Peyer's patch (tissue), 4 donors: ENCODE measurements around the gene APLP1. TPM values are rescaled to one million over a fixed set of nuclear protein-coding genes. Genes with fewer than 3 reads are reported as not detected.

Source experiments
- DNase-seq, 3 donors: peaks; one replicate each; pipeline ENCODE4 v3.0.0-alpha.2; 2017 to 2019
- H3K27ac ChIP-seq, 4 donors: fragments of 200-600 bp; sonication (generic); one replicate each; pipeline ENCODE4 v1.5.1; 2016 to 2019
- H3K27me3 ChIP-seq, 2 donors: fragments of 200-600 bp; sonication (generic); one replicate each; pipeline ENCODE4 v1.5.1; 2019
- H3K36me3 ChIP-seq, 3 donors: fragments of 200-600 bp; sonication (generic); one replicate each; pipeline ENCODE4 v1.5.1; 2016 to 2019
- H3K4me1 ChIP-seq, 4 donors: fragments of 200-600 bp; sonication (generic); one replicate each; pipeline ENCODE4 v1.5.1; 2016 to 2019
- H3K4me3 ChIP-seq, 4 donors: fragments of 200-600 bp; sonication (generic); 1 replicate in 3 of 4; 2 replicates in 1 of 4; pipeline ENCODE4 v1.5.1; 2016 to 2019; ENCODE audit warnings: mild to moderate bottlenecking in 1 of 4
- H3K9me3 ChIP-seq, 4 donors: fragments of 200-600 bp; sonication (generic); one replicate each; pipeline ENCODE4 v1.5.1; 2016 to 2019; ENCODE audit warnings: mild to moderate bottlenecking in 1 of 4
- POLR2A ChIP-seq, 2 donors: fragments of 450-650 bp; IDR thresholded peaks; one replicate each; pipeline ENCODE4 v1.5.1; 2017; ENCODE audit warnings: antibody characterized with exemption in 2 of 2, mild to moderate bottlenecking in 2 of 2, moderate library complexity in 2 of 2
- total RNA-seq, 4 donors: library from RNA; depleted of rRNA; stranded (reverse); fragments of >200 nt; gene quantifications; one replicate each; pipeline ENCODE4 v1.1.0, GENCODE V29; 2016
- TF ChIP-seq, protein P1 (sequence below), 6 experiments: fragments of 450-650 bp in 4 of 6; fragments of 200-600 bp in 2 of 6; sonication (generic) in 1 of 6; IDR thresholded peaks; one replicate each; pipeline ENCODE4 v1.5.1; 2017 to 2019; ENCODE audit warnings: antibody characterized with exemption in 6 of 6, mild to moderate bottlenecking in 3 of 6, moderate library complexity in 1 of 6

APLP1 gene
- total RNA-seq, 4 donors from 2014 or later, result 0.53 to 8.3 (median 1.7) TPM

DNA sequence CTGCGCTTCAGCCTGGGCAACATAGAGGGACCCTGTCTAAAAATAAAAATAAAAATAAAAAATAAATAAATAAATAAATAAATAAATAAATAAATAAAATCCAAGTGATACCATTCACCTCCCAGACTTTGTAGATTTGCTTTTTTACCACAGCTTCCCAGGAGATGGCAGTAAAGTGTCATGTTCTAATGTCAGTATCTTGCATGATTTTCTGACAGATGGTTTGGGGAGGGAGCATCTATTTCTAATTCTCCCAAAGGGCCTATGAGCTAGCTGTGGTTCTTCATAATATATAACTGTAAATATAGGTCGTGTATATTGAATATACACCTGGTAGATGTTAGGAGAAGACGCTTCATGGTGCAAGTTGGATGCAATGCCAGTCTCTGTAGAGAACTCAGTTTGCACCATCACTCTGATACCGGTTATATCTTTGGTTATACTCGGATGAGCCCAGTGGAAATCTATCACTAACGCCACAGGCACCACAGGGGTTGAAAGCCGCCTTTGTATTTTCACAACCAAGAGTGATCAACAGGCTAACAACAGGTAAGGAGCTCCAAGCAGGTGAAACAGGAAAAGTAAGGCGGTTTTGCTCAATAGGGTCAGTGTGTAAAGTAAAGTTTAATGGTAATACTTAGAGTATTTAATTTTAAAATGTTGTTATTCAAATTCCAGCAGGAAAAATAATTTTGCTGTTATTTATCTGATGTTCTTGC is 13.9 kb downstream of the APLP1 start:
- no peaks in the 10 kb centered on the region for H3K27me3 ChIP-seq
- TF ChIP-seq POLR2A (IDR thresholded peaks at IDR 0.05), result no peak
- TF ChIP-seq, protein P1, sequence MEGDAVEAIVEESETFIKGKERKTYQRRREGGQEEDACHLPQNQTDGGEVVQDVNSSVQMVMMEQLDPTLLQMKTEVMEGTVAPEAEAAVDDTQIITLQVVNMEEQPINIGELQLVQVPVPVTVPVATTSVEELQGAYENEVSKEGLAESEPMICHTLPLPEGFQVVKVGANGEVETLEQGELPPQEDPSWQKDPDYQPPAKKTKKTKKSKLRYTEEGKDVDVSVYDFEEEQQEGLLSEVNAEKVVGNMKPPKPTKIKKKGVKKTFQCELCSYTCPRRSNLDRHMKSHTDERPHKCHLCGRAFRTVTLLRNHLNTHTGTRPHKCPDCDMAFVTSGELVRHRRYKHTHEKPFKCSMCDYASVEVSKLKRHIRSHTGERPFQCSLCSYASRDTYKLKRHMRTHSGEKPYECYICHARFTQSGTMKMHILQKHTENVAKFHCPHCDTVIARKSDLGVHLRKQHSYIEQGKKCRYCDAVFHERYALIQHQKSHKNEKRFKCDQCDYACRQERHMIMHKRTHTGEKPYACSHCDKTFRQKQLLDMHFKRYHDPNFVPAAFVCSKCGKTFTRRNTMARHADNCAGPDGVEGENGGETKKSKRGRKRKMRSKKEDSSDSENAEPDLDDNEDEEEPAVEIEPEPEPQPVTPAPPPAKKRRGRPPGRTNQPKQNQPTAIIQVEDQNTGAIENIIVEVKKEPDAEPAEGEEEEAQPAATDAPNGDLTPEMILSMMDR (IDR thresholded peaks at IDR 0.05), result peak; percentile 27 to 72 (median 61)
- peaks cover 0 to 2% (median 0%) of the 10 kb centered on the region in 3 donors for H3K36me3 ChIP-seq
- no peak overlapping the region for H3K27ac ChIP-seq
- no peaks in the 10 kb centered on the region for H3K9me3 ChIP-seq
- no peak overlapping the region for H3K4me3 ChIP-seq
- DNase-seq, result no peak
- no peaks in the 10 kb centered on the region for H3K4me1 ChIP-seq

DNA sequence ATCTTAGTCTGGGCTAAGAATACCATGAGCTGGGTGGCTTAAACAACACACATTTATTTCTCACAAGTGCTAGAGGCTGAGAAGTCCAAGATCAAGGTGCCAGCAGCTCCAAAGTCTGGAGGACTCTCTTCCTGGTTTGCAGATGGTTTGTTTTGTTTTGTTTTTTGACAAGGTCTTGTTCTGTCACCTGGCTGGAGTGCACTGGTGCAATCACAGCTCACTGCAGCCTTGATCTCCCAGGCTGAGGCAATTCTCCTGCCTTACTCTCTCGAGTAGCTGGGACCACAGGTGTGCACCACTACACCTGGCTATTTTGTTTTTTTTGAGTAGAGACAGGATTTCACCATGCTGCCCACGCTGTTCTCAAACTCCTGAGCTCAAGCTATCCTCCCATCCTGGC is 15.5 kb downstream of the APLP1 start:
- Histone ChIP-seq H3K27ac (no peak overlapping the region), H3K27me3 (no peaks in the 10 kb centered on the region), H3K4me3 (no peak overlapping the region), H3K36me3 (peaks cover 0 to 17% (median 0%) of the 10 kb centered on the region in 3 donors), H3K4me1 (no peaks in the 10 kb centered on the region), H3K9me3 (no peaks in the 10 kb centered on the region)
- no peak for TF ChIP-seq POLR2A (IDR thresholded peaks at IDR 0.05)
- TF ChIP-seq, protein P1 (IDR thresholded peaks at IDR 0.05), result no peak
- DNase-seq, result no peak

DNA sequence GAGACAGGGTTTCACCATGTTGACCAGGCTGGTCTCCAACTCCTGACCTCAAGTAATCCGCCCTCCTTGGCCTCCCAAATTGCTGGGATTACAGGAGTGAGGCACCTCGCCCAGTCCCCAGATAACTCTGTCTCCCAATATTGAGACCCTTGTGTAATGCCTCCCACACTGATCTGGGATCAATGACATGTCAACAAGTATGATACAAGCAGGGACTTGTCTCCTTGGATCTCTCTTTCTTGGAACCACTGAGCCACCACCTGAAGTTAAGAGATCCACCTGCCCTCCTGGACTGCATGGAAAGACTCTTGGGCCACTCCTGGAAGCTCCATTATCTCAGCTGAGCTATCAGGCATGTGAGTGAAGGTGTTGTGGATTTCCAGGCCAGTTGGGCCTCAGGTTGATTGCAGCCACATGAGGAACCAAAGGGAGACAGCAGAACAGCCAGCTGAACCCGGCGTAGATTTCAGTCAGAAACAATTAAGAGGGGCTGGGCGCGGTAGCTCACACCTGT is 16.9 kb downstream of the APLP1 start:
- no peak for DNase-seq
- H3K4me3 ChIP-seq, result no peak overlapping the region
- H3K36me3 ChIP-seq, result peaks cover 0 to 31% (median 0%) of the 10 kb centered on the region in 3 donors
- H3K27me3 ChIP-seq, result no peaks in the 10 kb centered on the region
- TF ChIP-seq, protein P1 (IDR thresholded peaks at IDR 0.05), result no peak
- TF ChIP-seq POLR2A (IDR thresholded peaks at IDR 0.05), result no peak
- no peaks in the 10 kb centered on the region for H3K4me1 ChIP-seq
- H3K27ac ChIP-seq, result no peak overlapping the region
- no peaks in the 10 kb centered on the region for H3K9me3 ChIP-seq

DNA sequence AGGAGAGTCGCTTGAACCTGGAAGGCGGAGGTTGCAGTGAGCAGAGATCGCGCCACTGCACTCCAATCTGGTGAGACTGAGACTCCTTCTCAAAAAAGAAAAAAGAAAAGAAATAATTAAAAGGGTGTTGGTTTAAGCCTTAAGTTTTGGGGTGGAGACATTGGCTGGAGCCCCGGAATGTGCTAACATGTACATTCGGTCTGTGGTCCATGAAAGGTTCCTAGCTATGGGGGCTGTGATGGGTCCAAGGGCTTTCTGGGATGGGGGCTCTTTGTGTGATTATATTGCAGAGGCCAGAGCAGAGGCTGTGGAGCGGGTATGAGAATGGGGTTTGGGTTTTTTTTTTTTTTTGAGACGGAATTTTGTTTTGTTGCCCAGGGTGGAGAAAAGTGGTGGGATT is 17.5 kb downstream of the APLP1 start:
- no peak overlapping the region for H3K4me3 ChIP-seq
- no peak for TF ChIP-seq POLR2A (IDR thresholded peaks at IDR 0.05)
- TF ChIP-seq, protein P1 (IDR thresholded peaks at IDR 0.05), result no peak
- H3K27ac ChIP-seq, result no peak overlapping the region
- H3K9me3 ChIP-seq, result no peaks in the 10 kb centered on the region
- peaks cover 0 to 37% (median 0%) of the 10 kb centered on the region in 3 donors for H3K36me3 ChIP-seq
- H3K27me3 ChIP-seq, result no peaks in the 10 kb centered on the region
- no peak for DNase-seq
- no peaks in the 10 kb centered on the region for H3K4me1 ChIP-seq

DNA sequence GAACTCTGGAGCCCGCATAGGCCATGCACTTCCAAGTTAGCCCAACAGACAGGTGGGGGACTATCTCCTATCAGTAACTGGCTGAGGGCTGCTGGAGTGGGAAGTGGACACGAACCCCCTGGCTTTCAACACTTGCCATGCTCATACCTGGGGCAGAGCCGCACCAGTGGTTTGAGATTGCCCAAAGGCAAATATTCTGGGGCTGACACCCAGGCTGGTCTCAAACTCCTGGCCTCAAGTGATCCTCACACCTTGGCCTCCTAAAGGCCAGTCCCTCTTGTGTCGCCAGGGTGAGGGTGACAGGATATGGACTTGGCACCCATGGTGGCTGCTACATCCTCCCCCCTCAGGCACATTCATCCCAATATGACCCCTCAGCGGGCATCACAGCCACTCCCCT is 18.8 kb downstream of the APLP1 start:
- Histone ChIP-seq H3K36me3 (peaks cover 0 to 50% (median 0%) of the 10 kb centered on the region in 3 donors), H3K27me3 (no peaks in the 10 kb centered on the region), H3K27ac (no peak overlapping the region), H3K9me3 (no peaks in the 10 kb centered on the region), H3K4me3 (no peak overlapping the region), H3K4me1 (no peaks in the 10 kb centered on the region)
- TF ChIP-seq, protein P1 (IDR thresholded peaks at IDR 0.05), result no peak
- TF ChIP-seq POLR2A (IDR thresholded peaks at IDR 0.05), result no peak
- no peak for DNase-seq
